ENCODE measurements around the gene MED6.

Gene MED6, protein sequence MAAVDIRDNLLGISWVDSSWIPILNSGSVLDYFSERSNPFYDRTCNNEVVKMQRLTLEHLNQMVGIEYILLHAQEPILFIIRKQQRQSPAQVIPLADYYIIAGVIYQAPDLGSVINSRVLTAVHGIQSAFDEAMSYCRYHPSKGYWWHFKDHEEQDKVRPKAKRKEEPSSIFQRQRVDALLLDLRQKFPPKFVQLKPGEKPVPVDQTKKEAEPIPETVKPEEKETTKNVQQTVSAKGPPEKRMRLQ

DNA sequence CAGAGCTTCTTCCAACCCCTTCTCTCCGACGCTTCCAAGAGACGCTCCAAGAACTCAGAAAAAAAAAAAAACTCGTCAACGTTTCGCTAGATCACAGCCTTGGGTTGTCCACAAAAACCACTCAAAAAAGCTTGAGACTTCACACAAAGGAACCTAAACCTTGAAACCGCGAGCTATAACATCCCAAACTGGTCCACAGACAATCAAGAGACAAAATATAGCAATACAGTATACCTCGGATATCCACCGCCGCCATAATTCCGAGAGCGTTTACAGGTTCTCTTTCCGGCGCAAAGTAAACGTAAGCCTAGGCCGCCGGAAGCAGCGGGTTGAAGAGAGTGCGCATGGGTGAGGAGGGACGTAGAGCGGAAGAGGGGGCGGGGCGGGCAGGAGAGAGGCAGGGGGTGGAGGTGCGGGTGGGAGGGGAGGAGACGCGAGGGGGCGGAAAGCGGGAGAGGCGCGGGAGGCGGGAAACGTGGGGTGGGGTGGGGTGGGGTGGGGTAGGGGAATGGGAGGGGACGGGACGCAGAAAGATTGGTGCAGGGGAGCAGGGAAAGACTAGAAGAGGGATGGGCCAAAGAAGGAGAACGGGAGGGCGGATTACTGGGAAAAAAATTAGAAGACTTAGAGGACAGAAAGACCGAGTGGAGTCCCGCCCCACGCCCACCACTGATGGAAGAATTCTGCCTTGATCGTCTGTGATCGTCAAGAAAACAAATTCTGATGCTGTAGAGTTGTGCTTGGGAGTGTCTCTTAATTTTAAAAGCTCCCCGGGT is at the start of gene MED6:
TSS of gene MED6 (minus strand) at position 274 of the 776 bp plus-strand sequence. CDS start at position 256, 18 bp downstream.
- H3K36me3 ChIP-seq (ENCODE audit: low read depth), result peaks cover 28% of the 10 kb centered on the region
- H3K9me3 ChIP-seq (ENCODE audit: severe bottlenecking), result no peaks in the 10 kb centered on the region
- H3K27me3 ChIP-seq (ENCODE audit: insufficient read depth, poor library complexity, severe bottlenecking), result no peaks in the 10 kb centered on the region
- DNase-seq (ENCODE audit: low spot score) (peak; percentile 97), ATAC-seq (ENCODE audit: low read depth) (peak; percentile 90)
- TF ChIP-seq, protein P1, sequence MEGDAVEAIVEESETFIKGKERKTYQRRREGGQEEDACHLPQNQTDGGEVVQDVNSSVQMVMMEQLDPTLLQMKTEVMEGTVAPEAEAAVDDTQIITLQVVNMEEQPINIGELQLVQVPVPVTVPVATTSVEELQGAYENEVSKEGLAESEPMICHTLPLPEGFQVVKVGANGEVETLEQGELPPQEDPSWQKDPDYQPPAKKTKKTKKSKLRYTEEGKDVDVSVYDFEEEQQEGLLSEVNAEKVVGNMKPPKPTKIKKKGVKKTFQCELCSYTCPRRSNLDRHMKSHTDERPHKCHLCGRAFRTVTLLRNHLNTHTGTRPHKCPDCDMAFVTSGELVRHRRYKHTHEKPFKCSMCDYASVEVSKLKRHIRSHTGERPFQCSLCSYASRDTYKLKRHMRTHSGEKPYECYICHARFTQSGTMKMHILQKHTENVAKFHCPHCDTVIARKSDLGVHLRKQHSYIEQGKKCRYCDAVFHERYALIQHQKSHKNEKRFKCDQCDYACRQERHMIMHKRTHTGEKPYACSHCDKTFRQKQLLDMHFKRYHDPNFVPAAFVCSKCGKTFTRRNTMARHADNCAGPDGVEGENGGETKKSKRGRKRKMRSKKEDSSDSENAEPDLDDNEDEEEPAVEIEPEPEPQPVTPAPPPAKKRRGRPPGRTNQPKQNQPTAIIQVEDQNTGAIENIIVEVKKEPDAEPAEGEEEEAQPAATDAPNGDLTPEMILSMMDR (IDR thresholded peaks at IDR 0.05; ENCODE audit: poor library complexity, severe bottlenecking), result no peak
- H3K4me1 ChIP-seq (ENCODE audit: insufficient read depth, poor library complexity, severe bottlenecking), result peaks cover 12% of the 10 kb centered on the region
- H3K27ac ChIP-seq (ENCODE audit: poor library complexity, severe bottlenecking), result peak within 1 kb of the TSS; percentile 68
- peak within 1 kb of the TSS; percentile 79 for H3K4me3 ChIP-seq (ENCODE audit: severe bottlenecking)

DNA sequence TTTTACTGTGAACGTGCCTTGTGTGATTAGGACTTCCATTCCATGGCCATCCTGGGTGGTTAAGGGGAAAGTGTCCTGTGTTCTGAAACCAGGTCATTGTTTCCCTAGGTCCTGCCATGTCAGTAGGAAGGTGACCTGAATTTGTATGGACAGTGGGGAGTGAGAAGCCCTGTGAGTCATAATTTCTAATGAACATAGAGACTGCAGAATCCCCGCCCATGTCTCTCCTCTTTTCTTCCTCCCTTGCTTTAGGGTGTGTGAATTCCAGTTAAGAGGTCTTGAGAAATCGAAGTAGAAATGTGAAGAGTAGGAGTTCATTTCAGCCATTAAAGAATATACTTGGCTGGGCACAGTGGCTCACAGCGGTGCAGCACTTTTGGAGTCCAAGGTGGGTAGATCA is 49.3 kb upstream of the MED6 start:
- H3K36me3 ChIP-seq (ENCODE audit: low read depth), result no peaks in the 10 kb centered on the region
- no peak for DNase-seq (ENCODE audit: low spot score)
- H3K27me3 ChIP-seq (ENCODE audit: insufficient read depth, poor library complexity, severe bottlenecking), result no peaks in the 10 kb centered on the region
- TF ChIP-seq, protein P1 (IDR thresholded peaks at IDR 0.05; ENCODE audit: poor library complexity, severe bottlenecking), result no peak
- H3K27ac ChIP-seq (ENCODE audit: poor library complexity, severe bottlenecking), result no peak overlapping the region
- no peaks in the 10 kb centered on the region for H3K9me3 ChIP-seq (ENCODE audit: severe bottlenecking)
- no peak for ATAC-seq (ENCODE audit: low read depth)
- no peak overlapping the region for H3K4me3 ChIP-seq (ENCODE audit: severe bottlenecking)
- no peaks in the 10 kb centered on the region for H3K4me1 ChIP-seq (ENCODE audit: insufficient read depth, poor library complexity, severe bottlenecking)

DNA sequence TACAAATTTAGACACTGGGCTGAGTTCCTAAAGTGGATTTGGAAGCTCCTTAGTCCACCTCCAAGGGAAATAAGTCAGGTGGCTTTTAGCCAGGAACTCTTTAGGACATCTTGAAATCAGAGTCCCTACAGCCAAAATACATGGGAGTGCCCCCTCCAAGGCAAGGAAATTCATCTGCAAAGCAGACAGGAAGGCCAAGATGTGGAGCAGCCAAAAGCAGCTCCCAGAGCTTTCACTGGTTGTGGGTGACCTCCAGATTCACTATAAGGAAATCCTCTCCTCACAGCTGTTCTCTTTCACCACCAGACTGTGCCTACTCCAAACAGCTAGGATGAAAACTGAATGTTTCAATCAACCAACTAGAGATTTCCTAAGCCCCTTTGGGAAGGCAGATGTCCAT is 47.9 kb upstream of the MED6 start:
- H3K36me3 ChIP-seq (ENCODE audit: low read depth), result no peaks in the 10 kb centered on the region
- no peak overlapping the region for H3K27ac ChIP-seq (ENCODE audit: poor library complexity, severe bottlenecking)
- H3K9me3 ChIP-seq (ENCODE audit: severe bottlenecking), result no peaks in the 10 kb centered on the region
- H3K4me3 ChIP-seq (ENCODE audit: severe bottlenecking), result no peak overlapping the region
- DNase-seq (ENCODE audit: low spot score), result no peak
- no peak for ATAC-seq (ENCODE audit: low read depth)
- TF ChIP-seq, protein P1 (IDR thresholded peaks at IDR 0.05; ENCODE audit: poor library complexity, severe bottlenecking), result no peak
- peaks cover 2% of the 10 kb centered on the region for H3K4me1 ChIP-seq (ENCODE audit: insufficient read depth, poor library complexity, severe bottlenecking)
- H3K27me3 ChIP-seq (ENCODE audit: insufficient read depth, poor library complexity, severe bottlenecking), result no peaks in the 10 kb centered on the region

DNA sequence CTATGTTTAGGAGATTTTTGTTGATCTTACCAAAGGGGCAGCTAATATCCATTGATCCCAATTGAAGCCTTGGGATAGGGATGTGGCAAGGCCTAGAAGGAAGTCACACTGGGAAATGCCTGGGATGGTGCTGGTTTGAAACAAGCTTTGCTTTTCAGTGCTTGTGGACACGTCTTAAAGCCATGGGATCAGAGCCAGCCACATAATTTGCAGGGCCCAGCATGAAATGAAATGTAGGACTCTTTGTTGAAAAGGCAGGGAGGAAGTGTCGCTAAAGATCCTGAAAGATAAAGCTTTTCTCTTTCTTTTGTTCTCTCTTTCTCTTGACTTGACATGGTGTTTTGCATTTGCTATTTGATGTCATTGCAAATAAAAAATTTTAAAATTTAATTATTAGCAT is 46.2 kb upstream of the MED6 start:
- ATAC-seq (ENCODE audit: low read depth), result no peak
- Histone ChIP-seq H3K27ac (ENCODE audit: poor library complexity, severe bottlenecking) (no peak overlapping the region), H3K4me3 (ENCODE audit: severe bottlenecking) (no peak overlapping the region), H3K4me1 (ENCODE audit: insufficient read depth, poor library complexity, severe bottlenecking) (peaks cover 10% of the 10 kb centered on the region), H3K36me3 (ENCODE audit: low read depth) (no peaks in the 10 kb centered on the region), H3K27me3 (ENCODE audit: insufficient read depth, poor library complexity, severe bottlenecking) (no peaks in the 10 kb centered on the region), H3K9me3 (ENCODE audit: severe bottlenecking) (no peaks in the 10 kb centered on the region)
- no peak for DNase-seq (ENCODE audit: low spot score)
- TF ChIP-seq, protein P1 (IDR thresholded peaks at IDR 0.05; ENCODE audit: poor library complexity, severe bottlenecking), result no peak

DNA sequence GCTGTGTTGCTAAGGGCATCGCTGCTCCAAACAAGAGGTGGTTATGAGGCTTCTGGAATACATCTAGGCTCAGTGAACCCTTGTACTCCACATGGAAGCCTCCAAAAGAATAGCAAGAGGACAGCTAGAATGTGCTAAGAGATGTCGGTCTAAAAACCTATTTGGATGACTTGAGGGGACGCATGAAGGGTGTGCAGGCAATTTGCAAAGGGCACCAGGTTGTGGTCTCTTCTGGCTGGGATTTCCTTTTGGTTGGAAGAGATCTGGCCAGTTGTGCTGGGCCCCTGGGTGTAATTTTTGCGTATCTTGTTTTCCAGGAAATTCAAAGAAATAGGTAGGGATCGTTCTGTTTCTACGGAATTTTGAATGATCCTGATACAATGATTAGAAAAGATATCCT is 45.4 kb upstream of the MED6 start:
- DNase-seq (ENCODE audit: low spot score), result no peak
- Histone ChIP-seq H3K4me1 (ENCODE audit: insufficient read depth, poor library complexity, severe bottlenecking) (peaks cover 10% of the 10 kb centered on the region), H3K27ac (ENCODE audit: poor library complexity, severe bottlenecking) (no peak overlapping the region), H3K36me3 (ENCODE audit: low read depth) (no peaks in the 10 kb centered on the region), H3K9me3 (ENCODE audit: severe bottlenecking) (no peaks in the 10 kb centered on the region), H3K27me3 (ENCODE audit: insufficient read depth, poor library complexity, severe bottlenecking) (peaks cover under 1% of the 10 kb centered on the region), H3K4me3 (ENCODE audit: severe bottlenecking) (no peak overlapping the region)
- no peak for ATAC-seq (ENCODE audit: low read depth)
- TF ChIP-seq, protein P1 (IDR thresholded peaks at IDR 0.05; ENCODE audit: poor library complexity, severe bottlenecking), result no peak

Data from RWPE2 (cell line).